COR-L47 (cell line): ENCODE results near the gene DBH.

Experiments used
- DNase-seq: peaks from one replicate; lab custom pipeline; 2025; lab: John Stamatoyannopoulos, UW

Gene DBH

GRCh38 chr9:133635533-133636531 lies at the start of gene DBH:
Gene DBH, plus strand, starts transcription at chr9:133636363. Its CDS starts 9 bp downstream, at chr9:133636372.
- no peak for DNase-seq

- no peak for DNase-seq
These were observed 49.1 kb upstream of the DBH start for GRCh38 chr9:133587051-133587450.

GRCh38 chr9:133587466-133587865 lies 48.7 kb upstream of the DBH start:
- no peak for DNase-seq

- DNase-seq, result no peak
These were observed 46.5 kb upstream of the DBH start for GRCh38 chr9:133589454-133590227.

- DNase-seq, result no peak
These were observed 45.8 kb upstream of the DBH start for GRCh38 chr9:133590231-133590855.

GRCh38 chr9:133591116-133591910 lies 44.9 kb upstream of the DBH start:
- peak; percentile 94 for DNase-seq

- DNase-seq, result no peak
These were observed 44.2 kb upstream of the DBH start for GRCh38 chr9:133591985-133592384.

GRCh38 chr9:133592731-133593409 lies 43.3 kb upstream of the DBH start:
- DNase-seq, result no peak

- no peak for DNase-seq
These were observed 42.4 kb upstream of the DBH start for GRCh38 chr9:133593587-133594253.

- no peak for DNase-seq
These were observed 41.9 kb upstream of the DBH start for GRCh38 chr9:133594310-133594709.

- DNase-seq, result no peak
These were observed 40.3 kb upstream of the DBH start for GRCh38 chr9:133595910-133596309.

GRCh38 chr9:133597316-133597957 lies 38.7 kb upstream of the DBH start:
- DNase-seq, result no peak

GRCh38 chr9:133598978-133599377 lies 37.2 kb upstream of the DBH start:
- no peak for DNase-seq

- no peak for DNase-seq
These were observed 36.5 kb upstream of the DBH start for GRCh38 chr9:133599470-133600173.

- no peak for DNase-seq
These were observed 35.4 kb upstream of the DBH start for GRCh38 chr9:133600739-133601138.

- no peak for DNase-seq
These were observed 34.4 kb upstream of the DBH start for GRCh38 chr9:133601746-133602145.

GRCh38 chr9:133602277-133602676 lies 33.9 kb upstream of the DBH start:
- no peak for DNase-seq

- no peak for DNase-seq
These were observed 32.8 kb upstream of the DBH start for GRCh38 chr9:133603135-133603927.
